Neural progenitor cell (in vitro differentiated cells): ENCODE data around the gene GP1BA. TPM values are rescaled to one million over a fixed set of nuclear protein-coding genes. Genes with fewer than 3 reads are reported as not detected.

Experiments
- DNase-seq: peaks from one replicate; pipeline ENCODE4 v3.0.0-alpha.2; 2016; ENCODE audit warnings: low spot score
- H2AFZ ChIP-seq: fragments of 200-600 bp; sonication (generic); replicated peaks from 2 replicates; pipeline ENCODE4 v1.6.1; 2016; ENCODE audit warnings: antibody characterized with exemption
- H3F3A ChIP-seq: fragments of 200-600 bp; sonication (generic); 2 replicates; pipeline ENCODE4 v1.6.1; 2016; ENCODE audit warnings: antibody characterized with exemption, low read depth
- H3K27ac ChIP-seq: fragments of 200-600 bp; sonication (generic); 2 replicates; pipeline ENCODE4 v1.5.1; 2016; ENCODE audit warnings: mild to moderate bottlenecking
- H3K27me3 ChIP-seq: fragments of 200-600 bp; sonication (generic); 2 replicates; pipeline ENCODE4 v1.6.1; 2016; ENCODE audit warnings: mild to moderate bottlenecking, moderate library complexity
- H3K36me3 ChIP-seq: fragments of 200-600 bp; sonication (generic); 2 replicates; pipeline ENCODE4 v1.5.1; 2016
- H3K4me1 ChIP-seq: fragments of 200-600 bp; sonication (generic); 2 replicates; pipeline ENCODE4 v1.6.1; 2016; ENCODE audit warnings: mixed run types
- H3K4me2 ChIP-seq: fragments of 200-600 bp; sonication (generic); 2 replicates; pipeline ENCODE4 v1.6.1; 2016
- H3K4me3 ChIP-seq: fragments of 200-600 bp; sonication (generic); 2 replicates; pipeline ENCODE4 v1.5.1; 2016
- H3K79me2 ChIP-seq: fragments of 200-600 bp; sonication (generic); 2 replicates; pipeline ENCODE4 v1.6.1; 2016; ENCODE audit warnings: low read depth
- H3K9ac ChIP-seq: fragments of 200-600 bp; sonication (generic); 2 replicates; pipeline ENCODE4 v1.6.1; 2016
- H3K9me3 ChIP-seq: fragments of 200-600 bp; sonication (generic); 2 replicates; pipeline ENCODE4 v1.5.1; 2016; ENCODE audit warnings: low read depth
- H4K20me1 ChIP-seq: fragments of 200-600 bp; sonication (generic); 2 replicates; pipeline ENCODE4 v1.6.1; 2016; ENCODE audit warnings: low read depth
- H3K27ac Mint-ChIP-seq: 3 replicates; pipeline ENCODE4 v1.8.0; 2021; ENCODE audit warnings: mixed read lengths
- H3K27me3 Mint-ChIP-seq: 2 replicates; pipeline ENCODE4 v1.8.0; 2022; ENCODE audit warnings: low read depth, mild to moderate bottlenecking, inconsistent platforms, moderate library complexity, mixed read lengths; ENCODE audit not compliant: insufficient read depth
- H3K36me3 Mint-ChIP-seq: 3 replicates; pipeline ENCODE4 v1.8.0; 2021; ENCODE audit warnings: mixed read lengths
- H3K4me1 Mint-ChIP-seq: 3 replicates; pipeline ENCODE4 v1.8.0; 2021; ENCODE audit warnings: mixed read lengths
- H3K4me3 Mint-ChIP-seq: 3 replicates; pipeline ENCODE4 v1.8.0; 2021; ENCODE audit warnings: mild to moderate bottlenecking, moderate library complexity, mixed read lengths
- H3K9me3 Mint-ChIP-seq: 3 replicates; pipeline ENCODE4 v1.8.0; 2020; ENCODE audit warnings: mixed read lengths
- CTCF ChIP-seq: fragments of 200-600 bp; sonication (generic); IDR thresholded peaks from 2 replicates; pipeline ENCODE4 v1.5.1; 2017; ENCODE audit warnings: antibody characterized with exemption, mild to moderate bottlenecking
- EZH2 ChIP-seq: fragments of 200-600 bp; sonication (generic); IDR thresholded peaks from 2 replicates; pipeline ENCODE4 v1.6.1; 2017; ENCODE audit warnings: antibody characterized with exemption, mild to moderate bottlenecking, moderate library complexity
- EZH2phosphoT487 ChIP-seq: fragments of 200-600 bp; sonication (generic); IDR thresholded peaks from 2 replicates; pipeline ENCODE4 v1.6.1; 2017; ENCODE audit warnings: antibody characterized with exemption
- total RNA-seq: library from RNA; depleted of rRNA; stranded (reverse); fragments of >200 nt; gene quantifications from 2 replicates; pipeline ENCODE4 v1.2.3, GENCODE V29; 2015; ENCODE audit warnings: low replicate concordance

Gene GP1BA
- total RNA-seq, 1 donor from 2014 or later: not detected

- Histone ChIP-seq H3K9ac (no peak overlapping the region), H3K4me3 (no peak overlapping the region), H3K9me3 (no peaks in the 10 kb centered on the region), H3K4me2 (no peak overlapping the region), H3K4me1 (peaks cover 16% of the 10 kb centered on the region), H2AFZ (no peak overlapping the region), H3K27ac (no peak overlapping the region), H3K36me3 (no peaks in the 10 kb centered on the region), H4K20me1 (peaks cover 29% of the 10 kb centered on the region), H3K27me3 (no peaks in the 10 kb centered on the region), H3K79me2 (peaks cover 49% of the 10 kb centered on the region), H3F3A (peaks cover 36% of the 10 kb centered on the region)
- DNase-seq: no peak
- Mint-ChIP-seq H3K9me3 (no peaks in the 10 kb centered on the region), H3K27me3 (peaks cover 5% of the 10 kb centered on the region), H3K4me3 (peak overlapping the region; percentile 96), H3K36me3 (peaks cover 17% of the 10 kb centered on the region), H3K4me1 (peaks cover 27% of the 10 kb centered on the region), H3K27ac (peak overlapping the region; percentile 78)
- no peak for TF ChIP-seq CTCF
- TF ChIP-seq EZH2: no peak
- no peak for TF ChIP-seq EZH2phosphoT487
Observed at GRCh38 chr17:4938069-4938491, 6.0 kb downstream of the GP1BA start.

- peak overlapping the region; percentile 77 for H2AFZ ChIP-seq
- H3K4me3 ChIP-seq: peak overlapping the region; percentile 78
- H3K4me2 ChIP-seq: peak overlapping the region; percentile 100
- TF ChIP-seq EZH2: no peak
- TF ChIP-seq EZH2phosphoT487: no peak
- no peak for TF ChIP-seq CTCF
- H3K36me3 ChIP-seq: no peaks in the 10 kb centered on the region
- Mint-ChIP-seq H3K9me3 (no peaks in the 10 kb centered on the region), H3K4me1 (peaks cover 25% of the 10 kb centered on the region), H3K27me3 (peaks cover 2% of the 10 kb centered on the region), H3K27ac (peak overlapping the region; percentile 97), H3K36me3 (peaks cover 17% of the 10 kb centered on the region), H3K4me3 (peak overlapping the region; percentile 96)
- H3K27me3 ChIP-seq: no peaks in the 10 kb centered on the region
- H3F3A ChIP-seq: peaks cover 43% of the 10 kb centered on the region
- H3K27ac ChIP-seq: peak overlapping the region; percentile 89
- peaks cover 30% of the 10 kb centered on the region for H4K20me1 ChIP-seq
- peaks cover 56% of the 10 kb centered on the region for H3K79me2 ChIP-seq
- no peak for DNase-seq
- peak overlapping the region; percentile 96 for H3K9ac ChIP-seq
- no peaks in the 10 kb centered on the region for H3K9me3 ChIP-seq
- H3K4me1 ChIP-seq: peaks cover 16% of the 10 kb centered on the region
Observed at GRCh38 chr17:4938688-4939545, 6.8 kb downstream of the GP1BA start.

- Histone ChIP-seq H3K27ac (peak overlapping the region; percentile 89), H3K4me1 (peaks cover 16% of the 10 kb centered on the region), H3K36me3 (no peaks in the 10 kb centered on the region), H3K27me3 (no peaks in the 10 kb centered on the region), H3F3A (peaks cover 48% of the 10 kb centered on the region), H3K9me3 (no peaks in the 10 kb centered on the region), H3K79me2 (peaks cover 60% of the 10 kb centered on the region), H4K20me1 (peaks cover 30% of the 10 kb centered on the region), H3K4me2 (peak overlapping the region; percentile 100), H3K4me3 (peak overlapping the region; percentile 78), H3K9ac (peak overlapping the region; percentile 96), H2AFZ (peak overlapping the region; percentile 77)
- no peak for DNase-seq
- Mint-ChIP-seq H3K27ac (peak overlapping the region; percentile 97), H3K9me3 (no peaks in the 10 kb centered on the region), H3K4me1 (peaks cover 25% of the 10 kb centered on the region), H3K36me3 (peaks cover 20% of the 10 kb centered on the region), H3K27me3 (peaks cover 5% of the 10 kb centered on the region), H3K4me3 (peak overlapping the region; percentile 96)
- no peak for TF ChIP-seq EZH2phosphoT487
- TF ChIP-seq CTCF: no peak
- no peak for TF ChIP-seq EZH2
Observed at GRCh38 chr17:4939546-4939795, 7.4 kb downstream of the GP1BA start.
